Measurements from ENCODE around the gene AMT. TPM values are rescaled to one million over a fixed set of nuclear protein-coding genes. Genes with fewer than 3 reads are reported as not detected.

AMT gene
- total and polyA plus RNA-seq, 2 of the 13 experiments (the other 11 are each of a cell fraction or from before 2014, with no cell fraction given) = 35.3 to 59.0 TPM

- no peak for TF ChIP-seq NONO (IDR thresholded peaks at IDR 0.05)
- TF ChIP-seq NONO (CRISPR knock-in tag; conservative IDR thresholded peaks at IDR 0.05) = no peak
- TF ChIP-seq AGO1 (IDR thresholded peaks at IDR 0.05; ENCODE audit: low read depth, low read length, poor library complexity, severe bottlenecking) = no peak
- TF ChIP-seq ZFP62 (CRISPR knock-in tag; IDR thresholded peaks at IDR 0.05) = no peak
- TF ChIP-seq SNAPC2 (CRISPR knock-in tag; IDR thresholded peaks at IDR 0.05) = 0 out of 2 replicates have a peak, but pooled peaks have one; percentile 3
- no peak for TF ChIP-seq ATAD3A (CRISPR knock-in tag; IDR thresholded peaks at IDR 0.05)
- no peak for TF ChIP-seq ZFP37 (CRISPR knock-in tag; IDR thresholded peaks at IDR 0.05; ENCODE audit: borderline replicate concordance)
- 0 out of 2 replicates have a peak, but pooled peaks have one; percentile 6 for TF ChIP-seq ZNF460 (CRISPR knock-in tag; IDR thresholded peaks at IDR 0.05; ENCODE audit: borderline replicate concordance)
- 0 out of 2 replicates have a peak, but pooled peaks have one; percentile 2 for TF ChIP-seq ZNF546 (CRISPR knock-in tag; conservative IDR thresholded peaks at IDR 0.05)
- no peak for TF ChIP-seq ZNF510 (CRISPR knock-in tag; IDR thresholded peaks at IDR 0.05; ENCODE audit: low read depth)
- TF ChIP-seq ZNF335 (CRISPR knock-in tag; IDR thresholded peaks at IDR 0.05) = no peak
- no peak for TF ChIP-seq JUNB (CRISPR knock-in tag; IDR thresholded peaks at IDR 0.05; ENCODE audit: borderline replicate concordance)
- peak; percentile 7 for TF ChIP-seq AGO2 (optimal IDR thresholded peaks at IDR 0.05; ENCODE audit: low read depth, low read length)
- no peak for TF ChIP-seq SOX5 (CRISPR knock-in tag; IDR thresholded peaks at IDR 0.05; ENCODE audit: borderline replicate concordance)
- TF ChIP-seq KLF11 (CRISPR knock-in tag; IDR thresholded peaks at IDR 0.05) = no peak
- TF ChIP-seq USF2 (IDR thresholded peaks at IDR 0.05; ENCODE audit: low read depth, low read length) = no peak
- no peak for TF ChIP-seq USF2 (CRISPR knock-in tag; IDR thresholded peaks at IDR 0.05; ENCODE audit: borderline replicate concordance)
- peak; percentile 51; the same call in 1 of the 2 replicates for TF ChIP-seq HNF1B (CRISPR knock-in tag; IDR thresholded peaks at IDR 0.05)
- TF ChIP-seq SRF (IDR thresholded peaks at IDR 0.05; ENCODE audit: low read depth, low read length) = no peak
- no peak for TF ChIP-seq KDM3A (CRISPR knock-in tag; IDR thresholded peaks at IDR 0.05; ENCODE audit: low read depth)
- TF ChIP-seq ZNF44 (CRISPR knock-in tag; IDR thresholded peaks at IDR 0.05) = no peak
- TF ChIP-seq CENPBD1 (CRISPR knock-in tag; IDR thresholded peaks at IDR 0.05; ENCODE audit: borderline replicate concordance, low read depth) = no peak
- TF ChIP-seq TRIM22 (IDR thresholded peaks at IDR 0.05) = no peak
- TF ChIP-seq TMF1 (CRISPR knock-in tag; IDR thresholded peaks at IDR 0.05; ENCODE audit: low read depth) = peak; percentile 18; the same call in 1 of the 2 replicates
- TF ChIP-seq FOXA1 (IDR thresholded peaks at IDR 0.05) = no peak
- TF ChIP-seq FOXA1 (CRISPR knock-in tag; IDR thresholded peaks at IDR 0.05) = 0 out of 2 replicates have a peak, but pooled peaks have one; percentile 30
Observed at GRCh38 chr3:49470714-49471420, 48.6 kb upstream of the AMT start (continued).

Data from HepG2 (cell line).